ENCODE results near the gene TPST2.
A peak's percentile ranks its signal among the peaks of the same experiment; 100 is the strongest.

Gene TPST2

DNA sequence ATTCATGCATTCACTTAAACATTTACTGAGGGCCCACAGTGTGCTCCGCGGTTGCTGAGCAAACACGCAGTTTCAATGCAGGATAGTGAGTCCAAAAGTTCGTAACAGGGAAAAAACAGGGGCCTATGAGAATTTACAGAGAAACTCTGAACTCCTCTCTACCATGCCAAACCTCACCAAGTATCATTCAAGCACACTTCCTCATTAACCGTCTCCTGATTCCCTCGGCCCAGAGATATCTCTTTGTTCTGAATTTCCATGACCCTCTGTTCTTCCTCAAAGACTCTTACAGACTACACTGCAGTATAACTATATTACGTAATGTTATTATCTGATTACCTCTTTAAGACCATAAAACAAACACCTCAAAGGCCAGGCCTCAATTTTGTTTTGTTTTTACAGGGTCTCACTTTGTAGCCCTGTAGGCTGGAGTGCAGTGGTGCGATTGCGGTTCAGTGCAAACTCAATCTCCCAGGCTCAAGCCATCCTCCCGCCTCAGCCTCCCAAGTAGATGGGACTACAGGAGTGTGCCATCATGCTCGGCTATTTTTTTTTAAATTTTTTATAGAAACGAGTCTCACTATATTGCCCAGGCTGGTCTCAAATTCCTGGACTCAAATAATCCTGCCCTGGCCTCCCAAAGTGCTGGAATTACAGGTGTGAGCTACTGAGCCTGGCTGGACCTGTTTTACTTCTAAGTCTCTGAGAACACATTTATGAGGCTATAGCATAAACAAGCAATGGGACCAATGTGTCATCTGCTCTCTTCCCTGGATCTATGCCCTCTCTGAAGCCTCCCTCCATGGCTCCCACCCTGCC, 109.9 kb downstream of the TPST2 start:
- H3K4me3 ChIP-seq (ENCODE audit: low read depth, low read length) = no peak overlapping the region
- no peak for DNase-seq (ENCODE audit: low read depth)
- in situ Hi-C loops (cut with HindIII; ENCODE audit: low sequenced_read_pairs) = no loop called here
- no peak for TF ChIP-seq CTCF (IDR thresholded peaks at IDR 0.05; ENCODE audit: low read depth, low read length, missing control alignments)

DNA sequence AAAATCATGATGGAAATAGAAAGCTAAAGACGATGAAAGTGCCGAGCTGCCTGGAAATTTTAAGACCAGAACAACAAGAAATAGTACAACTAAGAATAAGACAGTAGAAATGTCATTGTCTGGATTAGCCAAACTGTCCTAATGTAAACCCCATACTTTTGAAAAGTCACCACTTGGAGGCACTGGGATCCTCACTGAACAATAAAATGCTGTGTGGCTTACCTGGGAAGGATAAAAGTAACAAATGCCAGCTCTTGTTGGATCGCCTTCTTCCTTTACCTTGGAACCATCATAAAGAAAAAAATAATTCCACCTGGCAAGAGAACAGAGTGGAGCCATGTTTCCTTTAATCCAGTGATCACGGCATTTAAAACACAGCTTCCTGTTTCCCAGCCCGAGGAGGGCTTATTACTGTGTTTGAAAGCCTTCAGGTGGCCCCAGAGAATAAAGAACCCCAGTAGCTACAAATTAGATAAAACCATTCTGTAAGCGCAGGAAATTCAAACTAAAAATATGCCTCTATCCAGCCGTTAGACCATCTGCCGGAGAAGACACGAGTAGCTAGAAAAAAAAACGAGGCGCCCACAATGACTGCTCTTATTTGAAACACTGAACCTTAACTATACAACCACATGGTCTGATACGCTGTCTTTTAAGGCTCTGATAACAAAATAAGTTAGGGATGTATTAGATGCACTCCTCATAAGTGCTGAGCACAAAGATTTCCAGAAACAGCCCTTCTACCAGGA, 110.7 kb downstream of the TPST2 start:
- no peak overlapping the region for H3K4me3 ChIP-seq (ENCODE audit: low read depth, low read length)
- in situ Hi-C loops (cut with HindIII; ENCODE audit: low sequenced_read_pairs) = no loop called here
- DNase-seq (ENCODE audit: low read depth) = no peak
- no peak for TF ChIP-seq CTCF (IDR thresholded peaks at IDR 0.05; ENCODE audit: low read depth, low read length, missing control alignments)

- in situ Hi-C loops (cut with HindIII; ENCODE audit: low sequenced_read_pairs) = no loop called here
- TF ChIP-seq CTCF (IDR thresholded peaks at IDR 0.05; ENCODE audit: low read depth, low read length, missing control alignments) = no peak
- H3K4me3 ChIP-seq (ENCODE audit: low read depth, low read length) = no peak overlapping the region
- no peak for DNase-seq (ENCODE audit: low read depth)
Measured at GRCh38 chr22:26477341-26477731, 112.6 kb downstream of the TPST2 start.

DNA sequence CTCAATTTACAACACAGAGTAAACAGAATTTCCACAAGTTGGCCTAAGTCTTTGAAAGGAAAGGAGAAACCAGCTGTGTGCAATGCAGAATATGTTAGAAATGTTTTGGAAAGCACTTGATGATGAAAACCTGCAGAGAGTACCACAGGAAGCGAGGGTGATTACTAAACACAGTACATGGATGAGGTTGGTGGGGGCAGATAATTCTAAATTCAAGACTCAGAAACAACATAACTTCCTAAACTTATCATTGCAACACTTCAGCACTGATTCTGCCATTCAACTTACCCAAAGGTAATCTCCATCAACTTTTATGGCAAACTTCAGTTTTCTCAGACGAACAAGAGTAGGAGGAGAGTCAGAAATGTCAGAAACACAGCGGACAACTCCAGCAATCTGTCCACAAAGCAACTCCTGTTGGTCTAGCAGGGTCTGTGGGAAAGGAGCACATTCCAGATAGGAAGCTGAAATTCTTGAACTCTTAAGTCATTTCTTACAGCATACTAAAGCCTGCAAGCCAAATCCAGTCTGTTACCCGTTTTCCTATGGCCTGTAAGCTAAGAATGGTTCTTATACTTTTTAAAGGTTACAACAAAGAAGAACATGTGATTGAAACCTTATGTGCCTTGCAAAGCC, 113.1 kb downstream of the TPST2 start:
- no peak for TF ChIP-seq CTCF (IDR thresholded peaks at IDR 0.05; ENCODE audit: low read depth, low read length, missing control alignments)
- in situ Hi-C loops (cut with HindIII; ENCODE audit: low sequenced_read_pairs) = no loop called here
- H3K4me3 ChIP-seq (ENCODE audit: low read depth, low read length) = no peak overlapping the region

GRCh38 chr22:26474682-26475081, 115.2 kb downstream of the TPST2 start:
- no peak for TF ChIP-seq CTCF (IDR thresholded peaks at IDR 0.05; ENCODE audit: low read depth, low read length, missing control alignments)
- in situ Hi-C loops (cut with HindIII; ENCODE audit: low sequenced_read_pairs) = no loop called here
- no peak for DNase-seq (ENCODE audit: low read depth)
- H3K4me3 ChIP-seq (ENCODE audit: low read depth, low read length) = no peak overlapping the region

More for the DNA sequence above, 113.1 kb downstream of the TPST2 start:
- peak; percentile 67 for DNase-seq (ENCODE audit: low read depth)
